Measurements from ENCODE around the gene STXBP5L. TPM values are rescaled to one million over a fixed set of nuclear protein-coding genes. Genes with fewer than 3 reads are reported as not detected.

Gene STXBP5L
- total and polyA plus RNA-seq, 2 of the 4 experiments (the other 2 are of a cell fraction), result not detected

- ChIA-PET CTCF (no interaction called here), POLR2A (ENCODE audit: unreplicated experiment) (no interaction called here)
- Histone ChIP-seq H2BK5ac (ENCODE audit: low read depth, low read length, poor library complexity, severe bottlenecking) (no peak overlapping the region), H3K18ac (ENCODE audit: low read depth, low read length) (no peak overlapping the region), H4K20me1 (ENCODE audit: insufficient read depth, low read length) (no peaks in the 10 kb centered on the region), H3K9me1 (ENCODE audit: insufficient read depth, low read length) (no peaks in the 10 kb centered on the region), H3K4ac (ENCODE audit: low read depth, low read length) (no peak overlapping the region), H2AFZ (replicated peaks; ENCODE audit: low read length, poor library complexity) (no peak overlapping the region), H3K9me3 (ENCODE audit: control insufficient read depth, insufficient read depth, low read length) (0 out of 2 replicates have a peak, but pooled peaks cover 2% of the 10 kb centered on the region), H3K9ac (ENCODE audit: low read depth, low read length) (no peak overlapping the region), H3K27me3 (ENCODE audit: control insufficient read depth, insufficient read depth, low read length) (peaks cover 12% of the 10 kb centered on the region), H3K27ac (ENCODE audit: insufficient read depth, low read length) (no peak overlapping the region), H3K79me1 (ENCODE audit: low read depth in 1 of 2, low read length in 2 of 2) (no peaks in the 10 kb centered on the region), H4K91ac (ENCODE audit: insufficient read depth, low read depth, low read length) (no peak overlapping the region), H3K14ac (replicated peaks; ENCODE audit: low read depth, low read length) (no peak overlapping the region), H2BK20ac (ENCODE audit: low read depth, low read length) (no peak overlapping the region), H2AK5ac (ENCODE audit: low read depth, low read length) (no peak overlapping the region), H4K5ac (ENCODE audit: low read depth, low read length) (no peak overlapping the region), H2BK15ac (ENCODE audit: low read depth, low read length) (no peak overlapping the region), H4K8ac (ENCODE audit: low read depth in 2 of 2, low read length in 2 of 2) (no peak overlapping the region), H3K4me1 (ENCODE audit: control insufficient read depth, insufficient read depth, low read length) (no peaks in the 10 kb centered on the region), H3K23ac (ENCODE audit: low read depth, low read length) (no peak overlapping the region), H2AK9ac (replicated peaks; ENCODE audit: low read depth, low read length, poor library complexity) (no peak overlapping the region), H2BK120ac (ENCODE audit: low read depth, low read length) (no peak overlapping the region), H3K4me3 (ENCODE audit: insufficient read depth, low read depth, low read length) (peak overlapping the region; percentile 9; the same call in 1 of the 2 replicates), H3K4me2 (ENCODE audit: low read depth, low read length) (peak overlapping the region; percentile 54), H3K56ac (ENCODE audit: extremely low read depth, insufficient read depth, low read length) (no peak overlapping the region), H3K36me3 (ENCODE audit: control insufficient read depth, insufficient read depth, low read length) (no peaks in the 10 kb centered on the region)
- BruUV-seq (replicated peaks), result no TSS peak
- DNase-seq (no peak), ATAC-seq (ENCODE audit: low read depth) (no peak)
- no peak for TF ChIP-seq RCOR1 (IDR thresholded peaks at IDR 0.05; ENCODE audit: insufficient replicate concordance, low read length)
- no peak for TF ChIP-seq MAZ (IDR thresholded peaks at IDR 0.05; ENCODE audit: borderline replicate concordance, low read depth, low read length)
- TF ChIP-seq, protein P1, sequence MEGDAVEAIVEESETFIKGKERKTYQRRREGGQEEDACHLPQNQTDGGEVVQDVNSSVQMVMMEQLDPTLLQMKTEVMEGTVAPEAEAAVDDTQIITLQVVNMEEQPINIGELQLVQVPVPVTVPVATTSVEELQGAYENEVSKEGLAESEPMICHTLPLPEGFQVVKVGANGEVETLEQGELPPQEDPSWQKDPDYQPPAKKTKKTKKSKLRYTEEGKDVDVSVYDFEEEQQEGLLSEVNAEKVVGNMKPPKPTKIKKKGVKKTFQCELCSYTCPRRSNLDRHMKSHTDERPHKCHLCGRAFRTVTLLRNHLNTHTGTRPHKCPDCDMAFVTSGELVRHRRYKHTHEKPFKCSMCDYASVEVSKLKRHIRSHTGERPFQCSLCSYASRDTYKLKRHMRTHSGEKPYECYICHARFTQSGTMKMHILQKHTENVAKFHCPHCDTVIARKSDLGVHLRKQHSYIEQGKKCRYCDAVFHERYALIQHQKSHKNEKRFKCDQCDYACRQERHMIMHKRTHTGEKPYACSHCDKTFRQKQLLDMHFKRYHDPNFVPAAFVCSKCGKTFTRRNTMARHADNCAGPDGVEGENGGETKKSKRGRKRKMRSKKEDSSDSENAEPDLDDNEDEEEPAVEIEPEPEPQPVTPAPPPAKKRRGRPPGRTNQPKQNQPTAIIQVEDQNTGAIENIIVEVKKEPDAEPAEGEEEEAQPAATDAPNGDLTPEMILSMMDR (conservative IDR thresholded peaks at IDR 0.05; ENCODE audit: low read depth, low read length), result no peak
- TF ChIP-seq MXI1 (IDR thresholded peaks at IDR 0.05; ENCODE audit: borderline replicate concordance, low read depth, low read length), result no peak
- TF ChIP-seq MAFK (IDR thresholded peaks at IDR 0.05; ENCODE audit: low read depth, low read length), result no peak
- no peak for TF ChIP-seq RFX5 (IDR thresholded peaks at IDR 0.05; ENCODE audit: low read depth, low read length)
- no peak for TF ChIP-seq FOS (IDR thresholded peaks at IDR 0.05; ENCODE audit: low read depth, low read length)
- TF ChIP-seq POLR2A (IDR thresholded peaks at IDR 0.05; ENCODE audit: low read depth, low read length), result no peak
- TF ChIP-seq CEBPB (IDR thresholded peaks at IDR 0.05; ENCODE audit: low read depth, low read length), result no peak
- no peak for TF ChIP-seq RAD21 (IDR thresholded peaks at IDR 0.05; ENCODE audit: low read length)
- no peak for TF ChIP-seq SMC3 (IDR thresholded peaks at IDR 0.05; ENCODE audit: low read depth, low read length)
- TF ChIP-seq USF2 (IDR thresholded peaks at IDR 0.05; ENCODE audit: low read depth, low read length), result no peak
- no peak for TF ChIP-seq NFE2L2 (IDR thresholded peaks at IDR 0.05; ENCODE audit: low read depth, low read length)
- TF ChIP-seq BHLHE40 (IDR thresholded peaks at IDR 0.05; ENCODE audit: low read depth, low read length), result no peak
- TF ChIP-seq CHD1 (IDR thresholded peaks at IDR 0.05; ENCODE audit: low read depth, low read length), result no peak
- WGBS, 2 experiments (ENCODE audit: extremely low coverage in 2 of 2, insufficient read length in 1 of 2), result 0% methylated on average over 4 of the region's 26 CpGs; no CpG with 5 or more reads in 1 of the 2 experiments
- in situ Hi-C loops (cut with MboI; ENCODE audit: low sequenced_read_pairs) (no loop called here), intact Hi-C loops (cut with micrococcal nuclease) (loop anchor here (5.0 kb wide), 1 partner anchor 347 kb away; no protein-coding TSS in a partner anchor), dilution Hi-C loops (cut with HindIII; ENCODE audit: low sequenced_read_pairs, unreplicated experiment) (no loop called here)
These were observed 993 bp downstream of the STXBP5L start for GRCh38 chr3:120908795-120909601.
